Neural cell (in vitro differentiated cells): ENCODE measurements around the gene SMPDL3A. TPM values are rescaled to one million over a fixed set of nuclear protein-coding genes. Genes with fewer than 3 reads are reported as not detected.
A peak's percentile ranks its signal among the peaks of the same experiment; 100 is the strongest.

Experiments
- H2AFZ ChIP-seq: fragments of 200-600, 300-800 bp; sonication (generic), shearing (Covaris generic); 2 replicates; pipeline ENCODE4 v1.6.0; 2014; ENCODE audit warnings: low read depth, mild to moderate bottlenecking, antibody characterized with exemption, low read length, moderate library complexity
- H3F3A ChIP-seq: fragments of 200-600 bp; shearing (Covaris generic); 2 replicates; pipeline ENCODE4 v1.6.1; 2016; ENCODE audit warnings: mild to moderate bottlenecking, moderate library complexity, mixed read lengths, antibody characterized with exemption, low read length; ENCODE audit not compliant: insufficient read depth, poor library complexity, severe bottlenecking
- H3K27ac ChIP-seq: fragments of 200-600, 300-800 bp; sonication (generic), shearing (Covaris generic); 2 replicates; pipeline ENCODE4 v1.5.1; 2014; ENCODE audit warnings: mild to moderate bottlenecking, low read length, moderate library complexity
- H3K27me3 ChIP-seq: fragments of 300-800, 200-600 bp; sonication (generic), shearing (Covaris generic); 2 replicates; pipeline ENCODE4 v1.6.0; 2014; ENCODE audit warnings: mild to moderate bottlenecking, low read depth, low read length, moderate library complexity; ENCODE audit not compliant: insufficient read depth
- H3K36me3 ChIP-seq: fragments of 300-800, 200-600 bp; sonication (generic), shearing (Covaris generic); 2 replicates; pipeline ENCODE4 v1.5.1; 2014; ENCODE audit warnings: mild to moderate bottlenecking, antibody characterized with exemption, low read length, moderate library complexity; ENCODE audit not compliant: insufficient read depth
- H3K4me2 ChIP-seq: fragments of 300-800, 200-600 bp; sonication (generic), shearing (Covaris generic); 2 replicates; pipeline ENCODE4 v1.6.0; 2014; ENCODE audit warnings: mild to moderate bottlenecking, low read length
- H3K4me3 ChIP-seq: fragments of 300-800, 200-600 bp; sonication (generic), shearing (Covaris generic); 2 replicates; pipeline ENCODE4 v1.5.1; 2014; ENCODE audit warnings: mild to moderate bottlenecking, low read length, moderate library complexity
- H3K79me2 ChIP-seq: fragments of 200-600 bp; shearing (Covaris generic); replicated peaks from 2 replicates; pipeline ENCODE4 v1.6.0; 2014; ENCODE audit warnings: mild to moderate bottlenecking, low read length, moderate library complexity; ENCODE audit not compliant: insufficient read depth
- H3K9ac ChIP-seq: fragments of 300-800, 200-600 bp; sonication (generic), shearing (Covaris generic); 2 replicates; pipeline ENCODE4 v1.6.1; 2016; ENCODE audit warnings: mild to moderate bottlenecking, low read length, mixed read lengths
- H3K9me2 ChIP-seq: fragments of 200-600 bp; shearing (Covaris generic); 2 replicates; pipeline ENCODE4 v1.6.1; 2016; ENCODE audit warnings: mild to moderate bottlenecking, low read length, mixed read lengths; ENCODE audit not compliant: insufficient read depth
- H3K9me3 ChIP-seq: fragments of 200-600, 300-800 bp; sonication (generic), shearing (Covaris generic); 2 replicates; pipeline ENCODE4 v1.6.1; 2016; ENCODE audit warnings: mild to moderate bottlenecking, mixed run types, low read length, moderate library complexity, mixed read lengths
- H4K20me1 ChIP-seq: fragments of 200-600 bp; shearing (Covaris generic); 2 replicates; pipeline ENCODE4 v1.6.1; 2016; ENCODE audit warnings: mild to moderate bottlenecking, mixed run types; ENCODE audit not compliant: insufficient read depth
- CTCF ChIP-seq: fragments of 450-650 bp; IDR thresholded peaks from 2 replicates; pipeline ENCODE4 v1.5.1; 2014; ENCODE audit warnings: antibody characterized with exemption, mild to moderate bottlenecking, moderate library complexity; ENCODE audit not compliant: poor library complexity, severe bottlenecking
- EP300 ChIP-seq: fragments of 450-650 bp; conservative IDR thresholded peaks from 2 replicates; pipeline ENCODE4 v1.6.1; 2014; ENCODE audit warnings: antibody characterized with exemption, mild to moderate bottlenecking, moderate library complexity; ENCODE audit not compliant: poor library complexity, severe bottlenecking
- EZH2 ChIP-seq: fragments of 200-600, 300-800 bp; shearing (Covaris generic), sonication (generic); IDR thresholded peaks from 2 replicates; pipeline ENCODE4 v1.6.1; 2014; ENCODE audit warnings: antibody characterized with exemption, low read length, borderline replicate concordance, mild to moderate bottlenecking; ENCODE audit not compliant: insufficient read depth, poor library complexity, severe bottlenecking
- MXI1 ChIP-seq: fragments of 450-650 bp; conservative IDR thresholded peaks from 2 replicates; pipeline ENCODE4 v1.6.1; 2014; ENCODE audit warnings: antibody characterized with exemption, mild to moderate bottlenecking; ENCODE audit not compliant: poor library complexity, severe bottlenecking
- POLR2AphosphoS5 ChIP-seq: IDR thresholded peaks from 2 replicates; pipeline ENCODE4 v1.6.1; 2012
- RAD21 ChIP-seq: fragments of 450-650 bp; conservative IDR thresholded peaks from 2 replicates; pipeline ENCODE4 v1.6.1; 2014; ENCODE audit warnings: antibody characterized with exemption, mild to moderate bottlenecking, moderate library complexity
- REST ChIP-seq: IDR thresholded peaks from 2 replicates; pipeline ENCODE4 v1.6.1; 2012; ENCODE audit warnings: borderline replicate concordance
- SMC3 ChIP-seq: fragments of 450-650 bp; conservative IDR thresholded peaks from 2 replicates; pipeline ENCODE4 v1.6.1; 2014; ENCODE audit warnings: antibody characterized with exemption, mild to moderate bottlenecking, moderate library complexity; ENCODE audit not compliant: poor library complexity
- TAF1 ChIP-seq: IDR thresholded peaks from 2 replicates; pipeline ENCODE4 v1.6.1; 2012; ENCODE audit warnings: low read depth
- polyA minus RNA-seq: library from RNA; depleted of rRNA, polyadenylated mRNA; stranded (reverse); fragments of >200 nt; gene quantifications from 2 replicates; pipeline ENCODE4 v1.2.3, GENCODE V29; 2014
- polyA plus RNA-seq: library from polyadenylated mRNA; depleted of rRNA; stranded (reverse); fragments of >200 nt; gene quantifications from 2 replicates; pipeline ENCODE4 v1.2.3, GENCODE V29; 2014

SMPDL3A gene
- 7.2 and 8.2 TPM in 2 replicates for polyA plus RNA-seq
- polyA minus RNA-seq = 4.9 and 5.0 TPM in 2 replicates

GRCh38 chr6:122789182-122790027 is at the start of gene SMPDL3A:
Gene SMPDL3A, plus strand, starts transcription at chr6:122789258. Its CDS starts 89 bp downstream, at chr6:122789347.
- peak within 1 kb of the TSS; percentile 90 for H3K4me3 ChIP-seq
- H3K9me2 ChIP-seq = no peaks in the 10 kb centered on the region
- H3K4me2 ChIP-seq = peak within 1 kb of the TSS; percentile 42
- peak within 1 kb of the TSS; percentile 75 for H3K27ac ChIP-seq
- H3K36me3 ChIP-seq = no peaks in the 10 kb centered on the region
- H3F3A ChIP-seq = no peaks in the 10 kb centered on the region
- H2AFZ ChIP-seq = peak within 1 kb of the TSS; percentile 84
- H3K79me2 ChIP-seq = peaks cover 3% of the 10 kb centered on the region
- TF ChIP-seq CTCF = peak; percentile 80
- TF ChIP-seq REST = peak; percentile 82
- TF ChIP-seq EP300 = peak; percentile 18
- TF ChIP-seq EZH2 = no peak
- TF ChIP-seq POLR2AphosphoS5 = peak; percentile 62
- TF ChIP-seq RAD21 = no peak
- peak; percentile 47 for TF ChIP-seq MXI1
- H3K9ac ChIP-seq = peak within 1 kb of the TSS; percentile 77
- H3K27me3 ChIP-seq = no peaks in the 10 kb centered on the region
- H3K9me3 ChIP-seq = no peaks in the 10 kb centered on the region
- H4K20me1 ChIP-seq = no peaks in the 10 kb centered on the region

- Histone ChIP-seq H3K9me2 (no peaks in the 10 kb centered on the region), H3F3A (no peaks in the 10 kb centered on the region), H3K9ac (no peak overlapping the region), H3K27me3 (no peaks in the 10 kb centered on the region), H3K36me3 (no peaks in the 10 kb centered on the region), H3K4me3 (no peak overlapping the region), H4K20me1 (no peaks in the 10 kb centered on the region), H2AFZ (no peak overlapping the region), H3K27ac (no peak overlapping the region), H3K79me2 (no peaks in the 10 kb centered on the region), H3K9me3 (no peaks in the 10 kb centered on the region), H3K4me2 (no peak overlapping the region)
- TF ChIP-seq POLR2AphosphoS5 (no peak), MXI1 (no peak), TAF1 (no peak), SMC3 (no peak), CTCF (no peak), EZH2 (no peak), EP300 (no peak), REST (no peak), RAD21 (no peak)
These were observed 49.0 kb upstream of the SMPDL3A start for GRCh38 chr6:122740091-122740490.
